Esophagus muscularis mucosa (tissue), 4 donors: ENCODE measurements around the gene DYNC1I1. TPM values are rescaled to one million over a fixed set of nuclear protein-coding genes. Genes with fewer than 3 reads are reported as not detected.
A peak's percentile ranks its signal among the peaks of the same experiment; 100 is the strongest.

ENCODE experiments used
- DNase-seq: peaks from one replicate; pipeline ENCODE4 v3.0.0-alpha.2; 2017; ENCODE audit errors: extremely low spot score
- H3K27ac ChIP-seq, 4 donors: fragments of 200-600 bp; sonication (generic); replicated peaks in 1 of 4; 1 replicate in 3 of 4; 2 replicates in 1 of 4; pipeline ENCODE4 v1.5.1; 2016 to 2019; ENCODE audit warnings: mild to moderate bottlenecking in 1 of 4
- H3K27me3 ChIP-seq, 4 donors: fragments of 200-600 bp; sonication (generic); one replicate each; pipeline versions ENCODE4 v1.5.1 to v1.6.0; 2016 to 2019
- H3K36me3 ChIP-seq, 4 donors: fragments of 200-600 bp; sonication (generic); one replicate each; pipeline ENCODE4 v1.5.1; 2016 to 2019
- H3K4me1 ChIP-seq, 4 donors: fragments of 200-600 bp; sonication (generic); one replicate each; pipeline ENCODE4 v1.5.1; 2016 to 2019
- H3K4me3 ChIP-seq, 4 donors: fragments of 200-600 bp; sonication (generic); 1 replicate in 2 of 4; 2 replicates in 2 of 4; pipeline ENCODE4 v1.5.1; 2016 to 2019; ENCODE audit warnings: mild to moderate bottlenecking in 4 of 4, moderate library complexity in 1 of 4
- H3K9me3 ChIP-seq, 4 donors: fragments of 200-600 bp; sonication (generic); 1 replicate in 3 of 4; 2 replicates in 1 of 4; pipeline ENCODE4 v1.5.1; 2016 to 2019
- CTCF ChIP-seq, 3 experiments: fragments of 200-600 bp in 2 of 3; fragments of 450-650 bp in 1 of 3; sonication (generic) in 2 of 3; IDR thresholded peaks; one replicate each; pipeline ENCODE4 v1.5.1; 2017 to 2019; ENCODE audit warnings: antibody characterized with exemption in 3 of 3, mild to moderate bottlenecking in 2 of 3, moderate library complexity in 1 of 3
- EP300 ChIP-seq: sonication (generic); formaldehyde crosslinking; IDR thresholded peaks from one replicate; pipeline ENCODE4 v1.6.1; 2017; ENCODE audit warnings: antibody characterized with exemption
- POLR2A ChIP-seq: fragments of 450-650 bp; IDR thresholded peaks from one replicate; pipeline ENCODE4 v1.6.1; 2017; ENCODE audit warnings: antibody characterized with exemption, moderate library complexity, mild to moderate bottlenecking, low read depth
- POLR2AphosphoS5 ChIP-seq, 2 donors: sonication (generic); formaldehyde crosslinking; IDR thresholded peaks; one replicate each; pipeline ENCODE4 v1.6.1; 2017; ENCODE audit warnings: antibody characterized with exemption in 2 of 2
- WGBS: methylation state at CpG from one replicate; pipeline ENCODE4 v1.1.5; 2018; 5-methylcytosine and 5-hydroxymethylcytosine counted together
- intact Hi-C: fragments of 100-400 bp; cut with DNase I; formaldehyde crosslinking; loops from one replicate; pipeline ENCODE4 v1.15.1; 2023
- total RNA-seq, 4 donors: library from RNA; depleted of rRNA; stranded (reverse); fragments of >200 nt; gene quantifications; one replicate each; pipeline versions ENCODE4 v1.1.0 to v1.2.1, GENCODE V29; 2016

DYNC1I1 gene
- total RNA-seq, 4 donors from 2014 or later = 8.7 to 16.4 (median 12.3) TPM

- intact Hi-C loops = loop anchor here (10.0 kb wide), 1 partner anchor 359 kb away; no protein-coding TSS in a partner anchor
- peaks cover 0 to 12% (median 8%) of the 10 kb centered on the region in 4 donors for H3K4me1 ChIP-seq
- no peak for DNase-seq
- no peak overlapping the region for H3K4me3 ChIP-seq
- no peaks in the 10 kb centered on the region for H3K27me3 ChIP-seq
- no peak overlapping the region for H3K27ac ChIP-seq
- peaks cover 0 to 12% (median 3%) of the 10 kb centered on the region in 4 donors for H3K36me3 ChIP-seq
- 78% methylated on average over 3 of the region's 3 CpGs for WGBS
- H3K9me3 ChIP-seq = peaks cover 0 to 5% (median 2%) of the 10 kb centered on the region in 4 donors
- no peak for TF ChIP-seq EP300
- no peak for TF ChIP-seq POLR2AphosphoS5 (IDR thresholded peaks at IDR 0.05)
- TF ChIP-seq CTCF (IDR thresholded peaks at IDR 0.05) = no peak
- TF ChIP-seq POLR2A = no peak
These were observed 101.8 kb downstream of the DYNC1I1 start for GRCh38 chr7:95874129-95874528.

- Histone ChIP-seq H3K4me1 (peaks cover 0 to 12% (median 8%) of the 10 kb centered on the region in 4 donors), H3K27me3 (no peaks in the 10 kb centered on the region), H3K4me3 (no peak overlapping the region), H3K9me3 (peaks cover 0 to 5% (median 2%) of the 10 kb centered on the region in 4 donors), H3K36me3 (peaks cover 0 to 12% (median 3%) of the 10 kb centered on the region in 4 donors), H3K27ac (peak overlapping the region in 1 of 4 donors; percentile 30)
- TF ChIP-seq CTCF (IDR thresholded peaks at IDR 0.05) (no peak), POLR2AphosphoS5 (IDR thresholded peaks at IDR 0.05) (no peak), EP300 (no peak), POLR2A (no peak)
- 71% methylated on average over 4 of the region's 4 CpGs for WGBS
- no peak for DNase-seq
- intact Hi-C loops = loop anchor here (10.0 kb wide), 1 partner anchor 360 kb away; no protein-coding TSS in a partner anchor
These were observed 102.3 kb downstream of the DYNC1I1 start for GRCh38 chr7:95874541-95875265.

- H3K4me1 ChIP-seq = peaks cover 0 to 12% (median 8%) of the 10 kb centered on the region in 4 donors
- H3K36me3 ChIP-seq = peaks cover 0 to 12% (median 3%) of the 10 kb centered on the region in 4 donors
- H3K9me3 ChIP-seq = peaks cover 0 to 5% (median 2%) of the 10 kb centered on the region in 4 donors
- no peak overlapping the region for H3K4me3 ChIP-seq
- intact Hi-C loops = loop anchor here (10.0 kb wide), 1 partner anchor 361 kb away; no protein-coding TSS in a partner anchor
- no peak for DNase-seq
- no peak overlapping the region for H3K27ac ChIP-seq
- no peak for TF ChIP-seq POLR2AphosphoS5 (IDR thresholded peaks at IDR 0.05)
- TF ChIP-seq POLR2A = no peak
- no peak for TF ChIP-seq EP300
- no peak for TF ChIP-seq CTCF (IDR thresholded peaks at IDR 0.05)
- no peaks in the 10 kb centered on the region for H3K27me3 ChIP-seq
These were observed 103.2 kb downstream of the DYNC1I1 start for GRCh38 chr7:95875519-95875918.

GRCh38 chr7:95878677-95879076 lies 106.3 kb downstream of the DYNC1I1 start:
- H3K4me1 ChIP-seq = peaks cover 0 to 12% (median 8%) of the 10 kb centered on the region in 4 donors
- intact Hi-C loops = loop anchor here (10.0 kb wide), 1 partner anchor 364 kb away; no protein-coding TSS in a partner anchor

More at GRCh38 chr7:95878677-95879076, 106.3 kb downstream of the DYNC1I1 start:
- DNase-seq = no peak
- Histone ChIP-seq H3K27ac (no peak overlapping the region), H3K36me3 (no peaks in the 10 kb centered on the region), H3K4me3 (no peak overlapping the region), H3K9me3 (peaks cover 0 to 5% (median 2%) of the 10 kb centered on the region in 4 donors), H3K27me3 (no peaks in the 10 kb centered on the region)
- TF ChIP-seq CTCF (IDR thresholded peaks at IDR 0.05) (no peak), POLR2A (no peak), EP300 (no peak), POLR2AphosphoS5 (IDR thresholded peaks at IDR 0.05) (no peak)
